ENCODE data around the gene GTPBP3.

Gene GTPBP3

DNA sequence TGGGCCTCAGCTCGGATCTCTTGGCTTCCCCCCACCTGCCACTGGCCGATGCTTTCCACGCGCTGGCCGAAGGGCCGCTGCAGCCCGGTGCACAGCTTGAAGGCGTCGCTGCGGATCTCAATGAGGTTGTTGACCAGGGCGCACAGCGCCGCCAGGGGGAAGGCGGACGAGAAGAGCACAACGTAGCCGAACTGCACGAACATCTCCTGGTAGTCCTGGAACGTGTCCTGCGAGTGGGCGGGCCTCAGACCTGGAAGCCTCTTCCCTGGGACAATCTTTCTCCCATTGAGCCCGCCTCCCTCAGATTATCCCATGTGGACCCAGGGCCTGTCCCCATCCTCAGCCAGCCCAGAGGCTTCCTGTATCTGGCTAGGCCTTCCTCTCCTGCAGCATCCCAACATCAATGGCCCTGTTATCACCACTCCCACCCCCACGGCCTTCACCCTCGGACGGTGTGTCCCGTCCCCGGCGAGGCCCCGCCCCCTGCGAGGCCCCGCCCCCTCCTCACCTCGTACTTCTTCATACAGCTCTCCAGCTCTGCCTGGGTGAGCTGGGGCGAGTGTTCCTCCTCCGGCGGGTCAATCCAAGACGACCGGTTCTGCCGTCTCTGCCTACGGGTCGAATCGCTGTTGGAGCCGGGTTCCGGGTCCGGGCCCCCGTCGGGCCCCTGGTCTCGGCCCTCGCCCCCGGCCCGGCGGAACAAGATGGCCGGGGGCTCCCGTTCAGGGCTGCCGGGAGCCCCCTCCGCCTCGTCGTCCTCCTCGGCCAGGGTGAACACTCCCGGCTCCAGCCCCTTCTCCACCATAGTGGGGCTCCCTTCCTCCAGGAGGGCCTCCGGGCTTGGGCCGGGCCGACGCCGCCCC lies 9.5 kb upstream of the GTPBP3 start:
- DNase-seq, result no peak

DNA sequence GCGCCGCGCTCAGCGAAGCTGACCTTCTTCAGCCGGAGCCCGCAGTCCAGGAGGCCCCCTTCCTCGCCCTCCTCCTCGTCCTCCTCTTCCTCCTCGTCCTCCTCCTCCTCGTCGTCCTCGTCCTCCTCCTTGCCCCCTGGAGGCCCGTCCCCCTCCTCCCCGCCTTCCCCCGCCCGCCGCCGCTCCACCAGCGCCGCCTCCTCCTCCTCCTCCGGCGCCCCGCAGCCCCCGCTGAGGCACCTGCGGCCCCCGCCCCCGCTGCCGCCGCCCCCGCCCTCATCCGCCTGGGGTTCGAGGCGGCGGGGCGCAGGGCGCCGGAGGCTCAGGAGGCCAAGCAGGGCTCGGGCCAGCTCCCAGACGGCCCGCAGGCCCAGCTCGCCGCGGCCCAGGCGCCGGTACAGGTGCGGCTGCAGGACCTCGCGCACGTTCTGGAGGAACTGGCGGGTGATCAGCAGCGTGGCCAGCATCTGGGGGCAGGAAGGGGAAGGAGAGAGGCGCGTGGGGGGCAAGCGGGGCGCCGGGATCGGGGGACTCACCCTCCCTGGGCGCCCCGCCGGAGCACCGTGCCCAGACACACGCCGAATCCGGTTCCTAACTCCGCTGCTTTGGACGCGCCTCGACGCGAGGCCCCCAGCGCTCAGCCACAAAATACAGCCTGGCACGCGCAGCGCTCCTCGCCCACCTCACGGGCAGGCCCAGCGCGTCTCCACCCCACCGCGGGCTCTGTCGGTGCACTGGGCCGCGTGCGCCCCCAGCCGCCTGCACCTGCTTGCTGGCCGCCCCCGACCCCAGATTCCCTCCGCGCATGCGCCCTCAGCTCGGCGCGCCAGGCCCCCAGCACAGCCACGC lies 8.6 kb upstream of the GTPBP3 start:
- DNase-seq, result no peak

DNA sequence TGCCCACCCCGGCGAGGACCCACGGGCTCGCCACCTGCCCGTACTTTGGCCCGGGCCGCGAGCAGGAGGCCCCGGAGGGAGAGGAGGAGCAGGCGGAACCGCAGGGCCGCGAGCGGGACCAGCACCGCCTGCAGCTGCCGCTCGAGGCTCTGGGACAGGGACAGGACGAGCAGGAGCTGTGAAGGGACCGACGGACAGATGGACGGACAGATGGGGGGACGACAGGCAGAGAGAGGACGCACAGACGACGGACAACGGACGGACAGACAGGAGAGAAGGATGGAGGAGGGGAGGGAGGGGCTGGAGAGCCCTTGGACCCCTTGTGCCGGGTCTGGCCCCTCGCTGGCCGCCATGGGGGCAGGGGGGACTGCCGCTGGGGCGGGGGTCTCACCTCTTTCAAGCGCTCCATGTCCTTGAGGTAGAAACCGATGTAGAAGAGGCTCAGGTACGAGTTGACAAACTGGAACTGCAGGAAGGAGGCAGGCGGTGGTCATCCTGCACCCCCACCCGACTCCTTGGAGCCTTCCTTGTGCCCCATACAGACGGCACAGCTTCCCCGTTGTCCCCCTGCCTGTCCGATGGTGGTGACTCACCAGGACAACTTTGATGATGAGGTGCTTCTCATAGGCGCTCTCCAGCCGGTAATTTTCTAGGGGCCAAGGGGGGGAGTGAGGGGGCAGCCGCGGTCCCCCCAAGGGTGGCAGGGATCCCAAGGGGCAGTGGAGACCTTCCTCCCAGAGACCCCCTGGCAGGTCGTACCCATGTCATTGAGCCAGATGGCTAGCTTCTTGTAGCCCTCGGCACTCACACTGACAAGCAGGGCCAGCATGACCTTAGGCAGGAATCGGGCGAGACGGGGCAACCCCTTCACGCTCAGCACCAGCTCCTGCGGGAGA lies 7.7 kb upstream of the GTPBP3 start:
- no peak for DNase-seq

DNA sequence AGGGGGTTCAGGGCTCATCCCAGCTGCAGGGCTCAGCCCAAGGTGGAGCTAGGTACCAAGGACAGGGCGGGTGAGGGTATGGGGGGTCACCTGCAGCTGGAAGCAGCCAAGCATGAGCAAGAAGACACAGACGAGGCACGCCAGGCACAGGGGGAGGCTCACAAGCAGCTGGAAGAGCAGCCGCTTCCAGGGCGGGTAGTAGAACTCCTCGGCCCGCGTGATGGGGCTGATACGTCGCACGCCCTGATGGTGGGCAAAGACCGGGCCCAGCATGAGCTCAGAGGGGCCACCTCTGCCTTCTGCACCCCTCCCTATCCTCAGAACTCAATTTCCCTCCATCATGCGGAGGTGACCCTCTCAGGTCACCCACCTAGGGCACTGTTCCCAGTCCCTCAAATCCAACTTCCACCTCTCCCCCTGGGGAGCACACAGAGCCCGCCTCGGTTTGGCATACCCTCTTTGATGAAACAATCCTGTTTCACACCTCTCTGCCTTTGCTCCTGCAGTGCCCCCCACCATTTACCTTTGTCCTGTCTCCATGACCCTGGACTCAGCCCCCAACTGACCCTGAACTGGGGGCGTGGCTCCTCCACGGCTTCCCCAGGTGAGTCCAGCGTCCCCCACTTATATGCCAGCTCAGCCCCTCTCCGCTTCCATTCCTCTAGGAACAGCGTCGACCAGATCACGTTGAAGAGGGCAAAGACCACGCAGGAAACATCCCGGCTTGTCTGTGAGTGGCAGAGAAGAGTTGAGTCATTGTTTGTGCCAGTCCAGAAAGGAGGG lies 6.9 kb upstream of the GTPBP3 start:
- no peak for DNase-seq

DNA sequence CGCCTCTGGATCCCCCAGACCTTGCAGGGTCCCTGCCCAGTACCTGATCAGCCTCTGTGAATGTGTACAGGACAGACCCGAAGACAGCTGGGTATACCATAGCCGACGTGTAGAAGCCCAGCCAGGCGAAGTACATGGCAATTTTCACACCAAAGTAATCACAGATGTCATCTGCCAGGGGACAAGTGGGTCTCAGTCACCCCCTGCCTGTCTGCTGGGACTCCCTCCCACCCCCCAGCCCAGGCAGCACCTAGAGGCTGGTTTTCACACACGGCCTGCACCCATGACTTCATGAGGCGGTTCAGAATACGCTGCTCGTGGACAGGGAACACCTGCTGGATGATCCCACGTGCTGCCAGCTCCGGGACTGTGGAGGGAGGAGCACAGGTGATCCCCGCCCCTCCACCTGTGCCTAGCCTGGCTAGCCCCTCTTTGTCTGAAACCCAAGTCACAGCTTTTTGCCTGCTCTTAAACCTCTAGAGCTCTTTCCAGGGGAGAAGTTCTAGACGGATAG lies 6.3 kb upstream of the GTPBP3 start:
- no peak for DNase-seq

DNA sequence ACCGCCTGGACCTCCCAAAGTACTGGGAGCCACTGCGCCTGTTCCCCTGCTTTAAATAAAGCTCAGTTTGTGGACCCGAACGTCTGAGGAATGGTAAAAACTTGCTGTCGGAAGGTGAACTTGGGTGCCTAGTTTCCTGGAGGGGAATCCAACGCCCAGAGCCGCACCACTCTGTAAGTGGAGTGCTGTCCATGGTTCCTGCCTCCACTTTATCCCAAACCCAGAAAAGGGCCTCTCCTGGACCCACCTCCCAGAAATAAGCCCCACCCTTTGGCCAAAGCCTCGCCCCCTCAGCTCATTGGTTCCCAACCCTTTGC lies 5.0 kb upstream of the GTPBP3 start:
- DNase-seq, result no peak

DNA sequence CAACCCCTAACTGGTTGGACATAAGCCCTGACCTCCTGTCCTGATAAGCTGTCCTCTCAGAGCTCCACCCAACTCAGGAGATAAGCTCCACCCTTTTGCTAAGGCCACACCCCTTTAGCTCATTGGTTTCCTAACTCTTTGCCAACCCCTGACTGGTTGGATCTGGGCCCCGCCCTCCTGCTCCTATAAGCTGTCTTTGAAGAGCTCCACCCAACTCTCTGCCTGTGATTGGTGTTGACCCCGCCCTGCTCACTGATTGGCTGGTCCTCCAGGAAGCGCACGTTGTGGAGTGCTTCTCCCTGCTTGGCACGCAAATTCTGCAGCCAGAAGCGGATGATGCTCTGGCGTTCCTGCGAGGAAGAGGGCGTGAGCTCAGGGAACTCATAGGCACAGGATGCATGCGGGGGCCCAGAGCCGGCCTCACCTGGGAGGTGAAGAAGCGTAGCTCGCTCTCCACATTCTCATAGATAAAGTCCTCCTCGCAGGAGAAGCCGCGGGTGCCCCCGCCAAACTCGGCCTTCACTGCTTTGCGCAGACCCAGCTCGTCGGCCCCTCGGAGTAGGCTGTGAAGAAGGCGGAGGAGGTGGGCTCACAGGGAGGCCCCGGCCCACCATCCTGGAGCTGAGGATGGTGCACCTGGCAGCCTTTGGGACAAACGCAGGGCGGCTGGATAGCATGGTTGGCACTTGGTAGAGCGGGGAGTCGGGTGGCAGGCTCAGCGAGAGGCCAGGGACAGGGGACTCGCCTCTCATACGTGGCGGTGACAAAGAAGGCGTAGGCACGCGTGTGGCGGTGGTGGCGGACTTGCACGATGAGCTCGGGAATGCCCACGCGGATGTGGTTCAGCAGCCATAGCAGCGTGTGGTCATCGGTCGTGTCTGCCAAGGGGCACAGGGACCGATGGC lies 4.4 kb upstream of the GTPBP3 start:
- no peak for DNase-seq

DNA sequence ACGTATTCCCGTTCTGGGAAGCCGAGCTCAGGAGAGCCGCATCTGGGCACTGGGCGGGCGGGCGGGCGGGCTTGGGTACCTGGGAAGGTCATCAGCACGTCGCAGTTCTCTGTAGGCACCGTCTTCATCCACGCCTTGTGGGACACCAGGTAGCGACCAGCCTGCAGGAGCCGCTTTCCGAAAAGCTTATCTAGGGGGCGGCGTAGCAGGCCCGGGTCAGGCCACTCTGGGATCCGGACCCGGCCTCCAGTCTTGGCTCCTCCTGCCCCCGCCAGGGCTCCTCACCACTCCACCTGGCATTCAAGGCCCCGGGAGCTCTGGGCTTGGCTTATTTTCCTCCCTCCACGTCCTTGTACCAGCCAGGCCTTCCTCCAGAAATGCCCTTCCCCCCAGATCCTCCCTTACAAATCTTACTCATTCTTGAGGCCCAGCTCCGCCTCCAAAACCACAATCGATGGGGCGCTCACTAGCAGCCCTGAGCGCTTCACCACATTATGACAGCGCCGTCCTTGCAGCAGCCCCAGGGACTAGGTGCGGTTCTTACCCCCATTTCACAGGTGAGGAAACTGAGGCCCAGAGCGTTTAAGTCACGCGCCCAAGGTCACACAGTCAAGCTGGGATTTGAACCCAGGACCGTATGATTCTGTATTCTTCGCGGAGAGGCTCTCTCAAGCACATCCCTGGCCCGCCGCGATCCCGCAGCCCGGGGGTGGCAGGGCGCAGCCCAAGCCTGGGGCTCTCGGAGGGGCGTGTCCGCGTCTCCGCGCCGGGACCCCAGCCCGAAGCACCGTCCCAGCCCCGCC lies 3.5 kb upstream of the GTPBP3 start:
- DNase-seq, result no peak

DNA sequence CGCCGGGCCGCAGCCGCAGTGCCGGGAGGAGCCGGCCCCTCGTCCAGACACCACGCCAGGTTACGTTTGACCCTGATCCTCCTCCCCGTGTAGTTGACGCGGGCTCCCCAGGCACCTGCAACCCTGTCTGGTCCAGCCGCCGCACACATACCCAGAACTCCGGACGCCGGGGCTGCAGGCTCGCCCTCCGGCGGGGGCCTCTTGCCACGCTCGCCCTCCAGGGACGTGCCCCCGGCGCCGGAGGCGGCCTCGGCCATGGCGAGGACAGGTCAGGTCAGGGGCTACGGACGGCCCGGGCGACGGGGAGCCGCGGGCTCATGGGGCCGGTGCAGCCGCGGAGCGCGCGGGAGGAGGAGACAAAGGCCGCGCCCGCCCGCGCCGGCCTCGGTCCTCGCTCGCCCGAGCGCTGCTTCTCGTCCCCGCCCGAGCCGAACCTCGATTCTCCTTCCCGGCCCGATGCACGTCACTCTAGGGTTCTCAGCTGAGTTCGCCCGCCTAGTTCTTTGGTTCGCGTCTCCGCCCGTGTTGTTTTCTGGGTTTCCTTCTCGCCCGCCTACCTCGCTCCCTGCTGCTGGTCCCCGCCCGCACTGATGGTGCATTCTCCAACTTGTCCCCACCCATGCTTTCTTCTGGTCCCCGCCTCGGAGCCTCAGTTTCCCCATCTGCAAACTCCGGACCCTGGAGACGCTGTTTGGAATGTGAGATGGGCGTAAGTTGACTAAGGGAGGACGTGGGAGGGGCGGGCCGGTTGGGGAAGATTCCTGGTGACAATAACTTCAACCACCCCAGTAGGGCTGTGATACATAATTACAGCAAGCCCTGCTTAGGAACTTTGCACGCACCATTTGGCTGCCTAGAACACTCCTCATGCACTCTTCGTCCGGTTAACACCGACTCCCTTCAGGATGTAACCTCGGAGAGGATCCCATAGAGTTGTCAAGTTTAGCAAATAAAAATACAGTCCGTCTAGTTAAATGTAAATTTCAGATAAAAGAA lies 2.6 kb upstream of the GTPBP3 start, which contains the start of gene ANO8:
TSS of gene ANO8 (minus strand) at position 442 of the 996 bp plus-strand sequence. CDS start at position 257, 185 bp downstream.
- DNase-seq, result peak; percentile 72

DNA sequence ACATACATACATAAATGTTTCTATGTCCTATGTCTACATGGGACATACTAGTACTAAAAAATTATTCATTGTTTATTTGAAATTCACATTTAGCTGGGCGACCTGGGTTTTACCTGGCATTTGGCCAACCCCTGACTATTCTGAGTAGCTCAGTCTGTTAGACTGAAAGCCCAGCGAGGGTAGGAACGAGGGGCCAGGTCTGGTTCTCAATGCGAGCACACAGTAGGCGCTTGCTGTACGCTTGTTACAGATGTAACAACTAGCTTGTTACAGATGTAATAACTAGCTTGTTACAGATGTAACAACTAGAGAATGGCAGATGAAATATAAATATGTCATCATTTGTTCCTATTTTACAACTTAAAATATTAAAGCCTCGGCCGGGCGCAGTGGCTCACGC lies 1.8 kb upstream of the GTPBP3 start:
- no peak for DNase-seq

DNA sequence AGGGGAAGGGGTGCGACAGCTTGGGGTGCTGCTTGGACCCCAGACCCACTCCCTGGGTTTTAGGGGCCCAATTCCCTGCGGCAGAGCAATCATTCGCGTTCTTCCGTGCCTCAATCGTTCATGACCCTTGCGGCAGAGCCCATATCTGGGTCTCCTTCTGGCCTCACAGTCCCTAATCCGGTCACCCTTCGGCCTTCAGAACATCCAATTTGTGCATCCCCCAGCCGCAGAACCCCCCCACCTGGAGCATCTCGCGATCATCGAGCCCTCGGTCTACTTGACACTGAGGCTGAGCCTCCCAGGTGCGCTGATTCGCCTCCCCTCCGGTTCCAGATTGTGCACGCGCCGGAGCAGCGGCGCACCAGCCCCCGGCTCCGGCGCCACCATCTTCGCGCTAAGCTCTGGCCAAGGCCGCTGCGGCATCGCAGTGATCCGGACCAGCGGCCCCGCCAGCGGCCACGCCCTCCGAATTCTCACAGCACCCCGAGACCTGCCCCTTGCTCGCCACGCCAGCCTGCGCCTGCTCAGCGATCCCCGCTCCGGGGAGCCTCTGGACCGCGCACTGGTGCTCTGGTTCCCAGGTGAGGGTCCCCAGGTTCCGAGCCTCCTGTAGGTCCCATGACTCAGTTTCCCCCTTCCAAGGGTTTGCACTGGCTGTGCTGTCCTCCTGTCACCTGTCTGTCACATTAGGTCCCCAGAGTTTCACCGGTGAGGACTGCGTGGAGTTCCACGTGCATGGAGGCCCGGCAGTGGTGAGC lies 501 bp downstream of the GTPBP3 start:
- no peak for DNase-seq

DNA sequence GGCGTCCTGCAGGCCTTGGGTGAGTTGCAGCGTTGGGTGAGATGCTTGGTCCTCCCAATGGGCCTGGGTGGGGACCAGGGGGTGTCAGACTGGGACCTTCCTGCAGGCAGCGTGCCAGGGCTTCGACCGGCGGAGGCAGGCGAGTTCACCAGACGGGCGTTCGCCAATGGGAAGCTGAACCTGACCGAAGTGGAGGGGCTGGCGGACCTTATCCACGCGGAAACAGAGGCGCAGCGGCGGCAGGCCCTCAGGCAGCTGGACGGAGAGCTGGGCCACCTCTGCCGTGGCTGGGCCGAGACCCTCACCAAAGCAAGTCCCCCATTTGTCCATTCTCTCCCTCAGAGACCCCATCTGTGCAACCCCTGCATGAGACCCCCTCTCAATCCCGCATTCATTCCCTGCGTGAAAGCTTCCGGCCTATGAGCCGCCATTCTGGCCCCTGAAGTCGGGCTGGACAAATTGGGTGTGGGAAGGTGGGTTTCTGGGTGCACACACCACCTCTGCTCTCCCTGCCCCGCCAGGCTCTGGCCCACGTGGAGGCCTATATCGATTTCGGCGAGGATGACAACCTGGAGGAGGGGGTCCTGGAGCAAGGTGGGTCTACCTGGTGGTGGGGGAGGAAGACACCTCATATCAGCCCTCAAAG lies 1.2 kb downstream of the GTPBP3 start:
- no peak for DNase-seq

DNA sequence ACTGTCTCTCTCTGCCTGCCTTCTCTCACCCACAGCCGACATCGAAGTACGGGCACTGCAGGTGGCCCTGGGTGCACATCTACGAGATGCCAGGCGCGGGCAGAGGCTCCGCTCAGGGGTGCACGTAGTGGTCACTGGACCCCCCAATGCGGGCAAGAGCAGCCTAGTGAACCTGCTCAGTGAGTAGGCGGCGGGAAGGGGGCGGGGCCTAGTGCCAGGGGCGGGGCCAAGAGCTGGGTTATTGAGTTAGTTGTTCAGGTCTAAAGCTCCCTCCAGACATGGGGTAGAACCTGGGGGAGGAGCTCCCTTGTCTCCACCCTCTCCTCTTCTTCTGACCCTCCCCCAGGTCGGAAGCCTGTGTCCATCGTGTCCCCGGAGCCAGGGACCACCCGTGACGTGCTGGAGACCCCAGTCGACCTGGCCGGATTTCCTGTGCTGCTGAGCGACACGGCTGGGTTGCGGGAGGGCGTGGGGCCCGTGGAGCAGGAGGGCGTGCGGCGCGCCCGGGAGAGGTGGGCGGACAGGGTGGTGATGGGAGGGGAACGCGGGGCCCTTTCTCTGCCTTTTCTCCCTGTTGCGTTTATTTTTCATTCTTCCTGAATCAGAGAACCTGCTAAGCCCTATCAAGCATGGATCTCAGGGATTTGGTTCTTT lies 1.9 kb downstream of the GTPBP3 start:
- no peak for DNase-seq

DNA sequence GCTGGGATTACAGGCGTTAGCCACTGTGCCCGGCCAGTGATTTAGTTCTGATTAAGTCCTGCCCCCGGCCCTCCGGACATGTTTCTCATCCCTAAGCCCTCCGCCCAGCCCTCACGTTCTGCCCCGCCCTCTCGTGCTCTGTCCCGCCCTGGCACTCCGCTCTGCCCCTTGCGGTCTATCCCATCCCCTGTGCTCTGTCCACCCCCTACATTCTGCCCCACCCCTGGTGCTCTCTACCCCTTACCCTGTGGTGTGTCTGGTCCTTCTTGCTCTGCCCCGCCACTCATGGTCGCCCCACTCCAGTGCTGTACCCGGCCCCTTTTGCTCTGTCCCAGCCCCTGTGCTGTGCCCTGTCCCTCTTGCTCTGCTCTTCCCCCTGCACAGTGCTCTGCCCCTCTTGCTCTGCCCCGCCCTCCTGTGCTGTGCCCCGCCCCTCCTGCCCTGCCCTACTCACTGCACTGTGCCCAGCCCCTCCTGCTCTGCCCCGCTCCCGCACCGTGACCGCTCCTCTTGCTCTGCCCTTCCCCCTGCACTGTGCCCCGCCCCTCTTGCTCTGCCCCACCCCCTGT lies 3.0 kb downstream of the GTPBP3 start:
- DNase-seq, result no peak

DNA sequence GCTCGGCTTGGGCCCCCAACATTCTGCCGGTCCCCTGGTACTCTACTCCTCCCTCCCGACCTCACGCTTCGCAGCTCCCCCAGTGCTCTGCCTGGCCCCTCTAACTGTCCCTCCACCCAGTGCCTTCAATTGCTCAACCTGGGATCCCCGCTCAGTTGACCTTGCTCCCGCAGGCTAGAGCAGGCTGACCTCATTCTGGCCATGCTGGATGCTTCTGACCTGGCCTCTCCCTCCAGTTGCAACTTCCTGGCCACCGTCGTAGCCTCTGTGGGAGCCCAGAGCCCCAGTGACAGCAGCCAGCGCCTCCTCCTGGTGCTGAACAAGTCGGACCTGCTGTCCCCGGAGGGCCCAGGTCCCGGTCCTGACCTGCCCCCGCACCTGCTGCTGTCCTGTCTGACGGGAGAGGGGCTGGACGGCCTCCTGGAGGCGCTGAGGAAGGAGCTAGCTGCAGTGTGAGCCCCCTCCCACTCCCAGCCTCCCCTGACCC lies 3.6 kb downstream of the GTPBP3 start:
- DNase-seq, result no peak

DNA sequence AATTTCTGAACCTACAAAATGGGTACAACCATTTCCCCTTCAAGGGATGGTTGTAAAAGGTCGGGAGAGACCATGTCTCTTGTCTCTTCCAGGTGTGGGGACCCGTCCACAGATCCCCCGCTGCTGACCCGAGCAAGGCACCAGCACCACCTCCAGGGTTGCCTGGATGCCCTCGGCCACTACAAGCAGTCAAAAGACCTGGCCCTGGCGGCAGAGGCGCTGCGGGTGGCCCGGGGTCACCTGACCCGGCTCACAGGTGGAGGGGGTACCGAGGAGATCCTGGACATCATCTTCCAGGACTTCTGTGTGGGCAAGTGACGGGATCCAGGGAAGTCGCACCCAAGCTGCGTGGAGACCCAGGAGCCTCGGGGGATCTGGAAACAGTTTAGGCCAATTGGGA lies 4.0 kb downstream of the GTPBP3 start:
- DNase-seq, result no peak
